Ramos (cell line): Measurements from ENCODE around the gene MYBPH.

ENCODE experiments used
- in situ Hi-C: fragments of 300-500 bp; cut with MboI; formaldehyde crosslinking; loops from one replicate; pipeline ENCODE4 v1.14.3; 2022; ENCODE audit warnings: low sequenced_read_pairs; ENCODE audit not compliant: unreplicated experiment

The MYBPH gene

DNA sequence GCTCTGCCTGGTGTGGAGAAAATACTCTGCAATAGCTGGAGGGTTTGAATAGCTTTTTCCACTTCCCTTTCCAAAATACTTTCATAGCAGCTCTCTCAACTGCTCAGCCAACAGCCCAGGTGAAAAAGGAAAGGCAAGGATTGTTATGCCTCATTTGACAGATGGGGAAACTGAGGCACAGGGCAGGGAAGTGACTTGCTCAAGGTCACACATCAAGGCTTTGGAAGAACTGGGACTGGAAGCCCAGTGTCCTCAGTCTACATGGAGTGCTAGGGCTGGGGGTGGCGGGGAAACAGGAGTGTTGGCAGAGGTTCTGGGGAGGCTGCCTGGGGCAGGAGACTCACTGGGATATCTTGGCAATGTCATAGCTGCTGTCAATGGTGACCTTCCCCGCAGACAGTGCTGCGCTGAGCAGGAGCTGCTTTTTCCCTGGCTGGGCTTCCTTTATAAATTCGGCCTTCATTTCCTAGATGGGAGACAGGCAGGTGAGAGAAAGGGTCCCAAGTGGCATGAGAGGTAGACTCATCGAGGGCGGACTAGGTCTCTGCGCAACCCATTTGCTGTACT lies 6.8 kb upstream of the MYBPH start:
- in situ Hi-C loops = no loop called here

DNA sequence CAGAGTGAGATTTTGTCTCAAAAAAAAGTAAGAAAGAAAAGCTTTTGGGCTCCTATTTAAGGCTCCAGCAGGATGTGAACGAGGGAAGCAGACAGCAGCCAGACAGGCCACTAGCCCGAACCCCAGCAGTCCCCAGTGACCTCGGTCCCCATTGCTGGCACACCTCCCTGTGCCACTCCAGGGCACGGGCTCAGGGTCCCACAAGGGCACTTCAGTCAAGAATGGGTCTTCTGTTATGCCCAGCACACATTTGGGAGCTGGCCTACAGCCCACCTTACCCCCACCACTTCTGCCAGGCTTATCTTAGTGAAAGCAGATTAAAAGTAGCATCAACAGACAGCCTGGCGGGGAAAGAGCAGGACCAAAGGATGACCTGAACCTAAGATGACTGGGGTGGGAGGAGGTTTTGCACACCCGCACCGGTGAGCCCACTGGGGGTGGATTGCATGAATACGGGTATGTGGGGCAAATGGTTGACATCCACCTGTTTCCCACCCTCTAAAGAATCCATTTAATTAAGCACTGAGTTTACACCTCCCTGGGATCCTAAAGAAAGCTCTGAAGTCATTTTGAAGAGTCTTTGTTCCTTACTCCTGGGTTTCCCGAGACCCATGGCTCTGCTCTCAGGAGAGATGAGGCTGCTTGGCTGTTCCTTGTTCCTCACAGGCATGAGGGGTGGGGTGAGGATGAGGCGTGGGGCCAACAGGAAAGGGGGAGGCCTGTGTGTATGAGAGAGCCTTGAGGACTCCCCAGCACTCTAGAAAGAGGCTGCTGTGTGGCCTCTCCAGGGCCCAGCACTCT lies 6.2 kb upstream of the MYBPH start:
- in situ Hi-C loops = no loop called here

DNA sequence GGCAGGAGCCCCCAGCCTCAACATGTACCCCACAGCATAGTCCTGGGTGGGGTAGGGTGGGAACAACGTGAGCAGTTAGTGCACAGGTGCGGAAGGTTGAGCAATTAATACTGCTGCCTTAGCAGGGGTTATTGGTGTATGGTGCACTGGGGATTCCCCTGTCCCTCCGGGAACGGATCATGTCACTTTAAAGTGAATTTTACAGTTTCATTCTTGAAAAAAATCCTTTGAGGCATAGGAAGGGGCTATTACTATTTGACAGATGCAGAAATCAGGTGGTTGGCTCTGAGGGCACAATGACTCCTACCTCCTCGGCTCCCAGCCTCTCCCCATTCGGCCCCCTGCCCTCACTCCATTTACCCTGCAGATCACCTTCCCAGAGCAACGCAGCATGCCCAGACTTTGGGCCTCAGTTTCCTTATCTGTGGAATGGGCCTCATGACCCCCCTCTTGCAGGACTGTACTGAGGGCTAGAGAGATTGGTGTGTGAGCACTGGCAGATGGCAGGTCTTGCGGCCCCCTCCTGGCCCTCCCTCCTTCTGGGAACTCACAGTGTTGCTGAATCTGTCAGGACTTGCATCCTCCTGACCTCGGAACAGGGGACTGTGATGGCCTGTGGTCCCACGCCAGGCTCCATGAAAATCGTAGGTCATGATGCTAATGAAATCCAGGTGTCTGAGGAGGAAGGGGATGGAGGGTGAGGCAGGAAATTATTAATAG lies 5.1 kb upstream of the MYBPH start:
- in situ Hi-C loops = no loop called here

DNA sequence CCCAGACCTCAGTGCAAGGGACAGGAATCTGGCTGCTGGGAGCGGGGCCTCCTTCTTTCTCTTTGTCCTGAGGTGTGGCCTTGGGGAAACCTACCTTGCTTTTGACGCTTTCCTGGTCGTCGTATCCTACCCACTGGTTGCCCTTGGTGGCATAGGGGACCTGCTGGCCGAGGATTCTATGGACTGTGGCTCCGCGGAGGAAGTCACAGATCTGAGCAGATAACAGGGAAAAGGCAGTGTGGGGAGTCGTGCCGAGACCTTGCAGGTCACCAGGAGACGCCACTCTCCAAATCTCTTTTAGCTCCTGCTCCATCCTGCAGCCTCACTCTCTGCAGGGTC lies 4.0 kb upstream of the MYBPH start:
- in situ Hi-C loops = no loop called here

DNA sequence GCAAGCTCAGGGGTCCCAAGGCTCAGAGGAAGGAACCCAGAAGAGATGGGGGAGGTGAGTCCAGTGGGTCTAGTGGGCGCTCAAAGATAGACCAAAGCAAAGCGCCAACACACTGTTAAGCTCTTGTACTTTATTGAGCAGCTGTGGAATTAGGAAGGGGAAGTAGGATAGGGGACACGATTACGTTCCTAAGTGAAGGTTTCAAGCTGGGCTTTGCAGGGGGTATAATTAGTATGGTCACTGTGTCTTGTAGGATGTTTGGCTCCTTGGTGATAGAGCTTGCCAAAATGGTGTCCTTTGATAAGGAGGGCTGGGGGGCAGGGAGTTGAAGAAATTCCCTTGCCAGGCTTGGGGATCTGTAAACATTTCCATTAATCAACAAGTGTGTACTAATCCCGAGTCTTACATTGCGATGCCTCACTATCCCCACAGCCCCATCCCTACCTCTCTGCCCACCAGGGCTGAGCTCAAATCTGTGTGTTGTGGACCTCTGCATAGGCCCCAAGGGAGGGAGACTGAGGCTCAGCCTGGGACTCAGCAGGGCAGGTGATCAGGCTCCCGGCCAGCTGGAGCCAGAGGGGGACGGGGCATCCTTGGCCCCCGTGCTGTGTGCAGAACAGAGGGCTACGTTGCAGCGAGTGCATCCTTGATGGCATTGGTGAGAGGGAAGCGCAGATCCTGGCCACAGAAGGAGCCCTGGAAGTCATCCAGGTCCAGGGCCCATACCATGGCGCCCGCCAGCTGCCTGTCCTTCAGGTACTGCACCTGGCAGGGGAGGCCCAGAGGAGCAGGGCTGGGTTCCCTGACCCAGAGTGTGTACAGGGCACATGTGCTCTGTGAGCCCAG lies 3.4 kb upstream of the MYBPH start:
- in situ Hi-C loops = no loop called here

DNA sequence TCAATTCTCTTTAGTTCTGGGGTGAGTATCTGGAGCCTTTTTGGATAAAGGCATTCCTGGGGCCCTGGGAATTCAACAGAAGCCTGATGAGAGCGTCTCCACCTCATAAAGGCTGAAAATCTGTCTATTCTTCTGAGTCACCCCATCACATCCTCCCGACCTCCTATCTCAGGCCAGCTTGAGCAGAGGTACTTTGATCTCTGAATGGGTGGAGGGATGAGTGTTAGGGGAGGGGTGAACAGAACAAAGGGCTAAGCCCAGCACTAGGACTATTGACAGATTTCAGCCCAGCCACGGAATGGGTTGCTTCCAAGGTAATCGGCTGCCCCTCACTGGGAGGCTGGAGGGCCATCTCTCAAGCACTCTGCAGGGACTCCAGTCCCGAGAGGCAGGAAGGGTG lies 2.5 kb upstream of the MYBPH start:
- in situ Hi-C loops = no loop called here

DNA sequence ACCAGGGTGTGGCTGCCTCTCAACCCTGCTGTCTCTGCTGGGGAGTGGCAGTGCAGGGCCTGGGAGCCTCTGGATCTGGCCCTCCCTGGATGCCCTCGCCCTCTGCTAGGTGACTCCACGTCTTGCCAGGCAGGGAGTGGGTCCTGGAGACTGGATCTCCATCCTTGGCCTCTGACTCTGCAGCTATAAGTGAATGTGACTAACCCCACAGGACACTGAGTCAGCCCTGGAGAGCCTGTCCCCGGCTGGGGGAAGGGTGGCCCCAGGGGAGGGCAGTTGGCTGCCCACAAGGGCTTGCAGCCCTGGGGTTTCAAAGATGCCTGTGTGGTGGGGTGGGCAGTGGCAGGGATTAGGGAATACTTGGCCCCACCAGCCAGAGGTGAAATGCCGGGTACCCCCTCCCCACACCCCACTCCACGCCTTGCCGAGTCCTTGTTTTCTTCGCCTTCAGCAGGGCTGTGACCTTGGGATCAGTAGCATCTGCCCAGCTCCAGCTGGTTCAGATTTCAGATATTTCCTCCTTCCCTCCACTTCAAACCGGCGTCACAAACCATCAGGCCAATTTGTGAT lies 1.9 kb upstream of the MYBPH start:
- in situ Hi-C loops = no loop called here

DNA sequence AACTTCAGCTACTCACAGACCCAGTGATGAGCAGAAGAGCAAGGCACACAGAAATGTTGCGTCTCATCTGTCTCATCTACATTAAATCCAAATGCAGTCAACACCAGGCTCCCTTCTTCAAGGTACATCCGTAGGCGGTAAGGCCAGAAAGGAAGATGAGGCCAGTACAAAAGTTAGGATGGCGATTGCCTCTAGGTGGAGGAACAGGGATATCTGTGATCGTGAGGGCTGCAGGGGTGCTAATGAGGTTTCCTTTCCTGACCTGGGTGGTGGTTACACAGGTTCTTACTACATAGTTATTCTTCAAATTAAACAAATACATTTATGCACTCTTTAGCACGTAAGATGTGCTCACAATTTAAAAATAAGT lies 1.4 kb upstream of the MYBPH start:
- in situ Hi-C loops = no loop called here

DNA sequence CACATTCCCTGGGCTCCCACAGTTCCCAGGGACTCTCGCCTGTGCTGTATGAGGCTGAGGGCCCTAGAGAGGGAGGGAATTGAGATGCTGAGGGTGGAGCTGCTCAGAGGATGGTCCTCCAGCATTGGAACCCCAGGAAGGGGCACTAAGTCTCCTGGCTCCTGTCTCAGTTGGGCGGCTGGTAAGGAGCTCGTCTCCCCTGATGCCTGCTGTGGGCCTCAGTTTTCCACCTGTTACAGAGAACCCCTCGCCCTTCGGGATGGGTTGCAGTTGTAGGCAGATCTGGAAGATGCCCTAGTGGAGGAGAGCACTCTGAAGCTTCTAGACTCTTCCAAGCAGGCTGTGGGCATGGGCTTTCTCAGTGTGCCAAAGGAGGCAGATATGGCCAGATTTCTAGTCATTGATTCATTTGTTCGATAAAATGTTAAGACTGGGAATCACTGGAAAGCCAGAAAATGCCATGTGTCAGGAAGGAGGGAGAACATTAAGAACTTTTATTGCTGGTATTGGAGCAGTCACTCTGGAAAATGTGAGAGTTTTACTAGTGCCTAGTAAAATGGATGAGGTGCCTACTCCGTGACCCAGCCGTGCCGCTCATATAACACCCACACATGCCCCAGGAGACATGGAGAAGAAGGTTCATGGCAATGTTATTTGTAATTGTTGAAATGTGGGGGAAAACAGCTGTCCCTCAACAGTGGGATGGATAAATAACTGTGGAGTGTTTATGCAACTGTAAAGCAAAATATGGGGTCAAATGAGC lies 828 bp upstream of the MYBPH start:
- in situ Hi-C loops = no loop called here

DNA sequence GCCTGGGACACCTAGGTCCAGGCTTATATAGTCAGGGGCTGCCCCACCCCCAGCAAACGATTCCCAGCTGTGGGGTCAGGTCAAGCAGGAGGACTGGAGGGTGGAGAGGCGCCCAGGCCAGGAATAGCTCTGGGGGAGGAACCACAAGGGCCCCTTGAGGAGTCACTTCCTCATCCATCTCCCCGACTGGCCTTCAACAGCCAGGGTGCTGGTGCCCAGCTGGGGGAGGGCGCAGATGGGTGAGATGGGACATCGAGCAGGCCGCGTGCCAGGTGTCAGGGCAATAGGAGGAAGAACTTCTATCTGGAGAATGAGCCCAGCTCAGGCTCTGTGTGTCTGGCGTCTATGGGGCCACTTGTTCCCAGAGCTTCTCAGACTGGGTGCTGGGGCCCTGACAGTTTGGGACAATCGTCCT lies 208 bp upstream of the MYBPH start:
- in situ Hi-C loops = no loop called here

DNA sequence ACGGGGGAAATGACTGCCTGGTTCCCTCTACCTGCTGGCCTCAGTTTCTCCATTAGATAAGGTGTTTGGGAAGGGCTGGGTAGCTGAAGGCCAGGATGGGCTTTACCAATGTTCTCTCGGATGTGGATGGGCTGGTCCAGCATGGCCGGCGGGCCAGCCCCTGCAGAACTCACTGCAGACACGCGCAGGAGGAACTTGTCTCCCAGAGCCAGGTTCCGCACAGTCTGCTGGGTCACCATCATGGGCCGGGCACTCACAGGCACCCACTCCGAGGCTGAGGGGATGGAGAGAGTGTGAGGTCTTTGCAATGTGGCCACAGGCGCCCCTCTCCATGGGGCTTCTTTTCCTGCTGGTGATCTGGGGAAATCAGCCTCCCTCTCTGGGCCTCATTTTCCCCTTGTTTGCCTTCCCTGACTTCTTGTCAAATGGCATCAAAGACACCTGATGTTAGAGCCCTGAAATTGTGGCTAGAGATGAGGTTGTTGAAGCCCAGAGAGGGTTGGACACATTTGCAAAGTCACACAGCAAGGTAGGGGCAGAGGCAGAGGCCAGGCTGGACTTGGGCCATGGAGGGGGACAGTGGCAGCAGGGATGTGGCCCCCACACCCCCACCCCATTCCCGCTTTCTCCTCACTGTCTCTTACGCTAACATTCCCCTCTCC lies 1.2 kb downstream of the MYBPH start:
- in situ Hi-C loops = no loop called here

DNA sequence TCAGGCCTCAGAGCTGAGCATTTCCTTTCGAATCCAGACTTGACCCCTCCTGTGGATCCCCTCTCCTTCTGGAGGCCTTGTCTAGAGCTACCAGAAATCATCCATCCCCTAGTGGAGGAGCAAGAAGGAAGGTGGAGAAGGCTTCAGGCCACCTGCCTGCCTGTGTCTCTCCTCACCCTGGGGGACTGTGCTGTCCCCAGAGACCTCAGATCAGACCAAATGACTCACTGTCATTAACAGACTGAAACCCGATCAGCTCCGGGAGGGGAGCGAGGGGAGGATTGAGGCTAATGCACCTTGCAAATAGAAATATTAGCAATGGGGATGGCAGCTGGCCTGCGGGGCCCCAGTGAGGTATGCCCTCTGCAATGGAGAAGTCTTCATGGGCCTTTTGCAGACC lies 2.1 kb downstream of the MYBPH start:
- in situ Hi-C loops = no loop called here

DNA sequence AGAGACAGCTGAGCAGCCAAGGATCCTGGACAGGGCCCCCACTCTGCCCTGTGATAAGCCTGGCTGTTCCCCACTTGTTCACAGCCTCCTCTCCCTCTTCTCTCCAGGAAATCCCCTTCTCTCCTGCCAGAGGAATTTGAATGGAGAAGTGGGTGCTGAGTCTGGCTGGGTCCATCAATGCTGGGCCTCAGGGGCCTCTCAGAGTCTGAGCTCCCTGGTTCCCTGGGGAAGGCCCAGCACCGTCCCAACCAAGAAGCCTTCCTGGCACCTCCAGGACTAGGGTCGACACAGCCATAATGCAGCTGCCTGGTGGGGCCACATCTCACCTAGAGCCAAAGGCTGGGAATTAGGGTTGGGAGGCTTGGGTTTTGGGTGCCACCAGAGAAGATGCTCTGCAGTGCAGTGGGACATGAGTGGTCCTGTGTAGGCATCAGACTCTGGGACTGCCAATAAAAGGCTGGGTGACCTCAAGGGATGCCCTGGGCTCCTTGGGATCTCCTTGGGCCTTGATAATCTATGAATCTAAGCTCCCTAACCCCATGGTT lies 2.5 kb downstream of the MYBPH start:
- in situ Hi-C loops = no loop called here

DNA sequence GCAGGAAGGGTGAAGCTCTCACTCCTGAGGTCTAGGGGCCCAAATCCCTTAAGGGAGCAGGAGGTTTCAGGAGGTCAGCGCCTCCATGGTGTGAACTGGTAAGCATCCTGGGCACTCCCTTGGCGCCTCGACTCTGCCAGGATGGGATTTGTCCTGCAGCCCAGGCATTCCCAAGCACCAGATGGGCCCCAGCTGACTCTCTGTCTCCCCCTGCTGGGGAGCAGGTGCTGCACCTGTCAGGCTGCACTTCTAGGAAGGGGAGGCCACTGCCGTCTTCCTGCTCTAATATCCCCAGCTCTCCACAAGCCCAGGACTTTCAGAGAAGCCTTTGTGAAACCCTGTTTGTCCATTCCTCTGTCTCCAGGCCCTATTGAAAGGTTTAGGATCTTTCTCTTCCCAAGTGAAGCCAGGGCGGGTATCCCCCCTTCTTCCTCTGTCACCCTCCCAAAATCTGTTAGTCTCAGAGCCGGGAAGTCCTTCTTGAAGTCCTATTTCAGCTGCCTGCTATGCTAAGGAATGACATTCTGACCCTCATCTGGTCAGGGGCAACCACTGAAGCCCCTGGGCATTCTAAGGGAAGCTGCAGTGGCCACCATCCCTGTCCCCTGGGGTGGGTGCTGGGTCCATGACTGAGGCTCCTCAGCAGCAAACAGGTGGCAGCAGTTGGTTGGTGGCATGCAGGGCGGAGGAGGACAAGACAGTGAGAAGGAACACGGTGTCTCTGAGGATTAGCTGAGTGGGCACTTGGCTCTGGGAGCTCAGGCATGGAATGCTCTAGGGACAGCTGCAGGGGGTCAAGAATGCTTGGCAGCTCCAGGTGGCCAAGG lies 3.2 kb downstream of the MYBPH start:
- in situ Hi-C loops = no loop called here

DNA sequence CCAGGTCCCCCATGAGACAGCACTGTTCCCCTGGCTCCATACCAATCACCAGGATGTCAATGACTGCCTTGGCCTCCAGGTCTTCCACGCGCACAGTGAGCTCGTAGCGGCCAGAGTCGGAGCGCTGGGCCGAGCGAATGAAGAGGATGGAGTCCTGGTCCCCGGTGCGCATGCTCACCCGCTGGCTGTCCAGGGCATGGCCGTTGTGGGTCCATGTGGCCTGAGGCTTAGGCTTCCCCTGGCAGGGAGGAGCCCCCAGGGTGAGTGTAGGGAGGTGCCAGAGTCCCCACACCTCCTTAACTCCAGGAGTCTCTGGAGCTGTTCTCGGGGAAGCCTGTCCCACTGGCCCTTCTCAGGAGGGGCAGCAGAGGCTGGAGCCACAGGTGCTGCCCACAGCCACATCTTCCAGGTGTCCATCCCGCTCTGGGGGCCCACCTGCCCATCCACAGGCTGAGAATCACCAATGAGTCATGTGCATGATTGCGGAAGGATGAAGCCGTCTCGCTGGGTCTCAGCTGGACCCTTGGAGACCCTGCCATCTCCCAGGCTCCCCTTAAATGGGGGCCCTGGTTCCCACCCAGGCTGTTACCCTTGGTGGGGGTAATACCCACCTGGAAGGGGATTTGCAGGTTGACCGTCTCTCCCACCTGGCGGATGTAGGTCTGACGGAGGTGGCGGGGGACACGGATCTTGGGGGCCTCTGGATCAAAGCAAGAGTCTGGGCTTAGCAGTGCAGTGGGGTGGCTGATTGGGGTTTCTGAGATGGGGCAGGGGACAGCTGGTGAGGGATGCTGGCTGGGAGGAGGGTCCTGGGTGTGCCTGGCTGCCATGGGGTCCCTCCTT lies 4.1 kb downstream of the MYBPH start:
- in situ Hi-C loops = no loop called here

DNA sequence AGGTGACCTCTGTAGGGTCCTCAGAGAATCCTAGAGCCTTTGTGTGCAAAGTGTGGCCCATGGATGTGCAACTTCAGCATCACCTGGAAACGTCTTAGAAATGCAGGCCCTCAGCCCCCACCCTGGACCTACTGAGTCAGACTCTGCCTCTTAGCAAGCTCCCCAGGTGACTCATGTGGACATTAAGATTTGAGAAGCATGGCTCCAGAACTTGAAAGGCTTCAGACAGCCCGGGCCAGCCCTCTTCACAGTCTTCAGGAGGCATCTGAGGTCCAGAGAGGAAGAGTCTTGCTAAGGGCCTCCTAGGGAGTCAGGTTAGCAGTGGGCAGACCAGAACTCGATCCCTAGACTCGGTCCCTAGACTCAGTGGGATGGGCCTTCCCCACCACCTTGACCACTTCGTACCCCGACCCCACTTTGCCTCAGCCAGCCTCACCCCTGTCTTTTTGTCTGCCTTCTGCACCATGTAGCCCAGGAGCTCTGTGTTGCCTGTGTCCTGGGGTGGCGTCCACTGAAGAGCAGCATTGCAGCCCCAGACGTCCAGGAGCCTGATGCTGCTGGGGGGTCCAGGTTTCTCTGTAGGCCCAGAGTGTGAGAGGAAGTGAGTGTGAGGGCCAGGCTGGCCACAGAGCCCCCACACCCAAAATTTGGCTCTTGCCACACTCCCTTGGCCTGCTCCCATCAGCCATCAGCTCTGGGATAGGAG lies 4.8 kb downstream of the MYBPH start:
- in situ Hi-C loops = no loop called here
